ENCODE data around the gene RNF225. TPM values are rescaled to one million over a fixed set of nuclear protein-coding genes. Genes with fewer than 3 reads are reported as not detected.

Gene RNF225
- total RNA-seq, 1 donor from 2014 or later, result 0.98 TPM

DNA sequence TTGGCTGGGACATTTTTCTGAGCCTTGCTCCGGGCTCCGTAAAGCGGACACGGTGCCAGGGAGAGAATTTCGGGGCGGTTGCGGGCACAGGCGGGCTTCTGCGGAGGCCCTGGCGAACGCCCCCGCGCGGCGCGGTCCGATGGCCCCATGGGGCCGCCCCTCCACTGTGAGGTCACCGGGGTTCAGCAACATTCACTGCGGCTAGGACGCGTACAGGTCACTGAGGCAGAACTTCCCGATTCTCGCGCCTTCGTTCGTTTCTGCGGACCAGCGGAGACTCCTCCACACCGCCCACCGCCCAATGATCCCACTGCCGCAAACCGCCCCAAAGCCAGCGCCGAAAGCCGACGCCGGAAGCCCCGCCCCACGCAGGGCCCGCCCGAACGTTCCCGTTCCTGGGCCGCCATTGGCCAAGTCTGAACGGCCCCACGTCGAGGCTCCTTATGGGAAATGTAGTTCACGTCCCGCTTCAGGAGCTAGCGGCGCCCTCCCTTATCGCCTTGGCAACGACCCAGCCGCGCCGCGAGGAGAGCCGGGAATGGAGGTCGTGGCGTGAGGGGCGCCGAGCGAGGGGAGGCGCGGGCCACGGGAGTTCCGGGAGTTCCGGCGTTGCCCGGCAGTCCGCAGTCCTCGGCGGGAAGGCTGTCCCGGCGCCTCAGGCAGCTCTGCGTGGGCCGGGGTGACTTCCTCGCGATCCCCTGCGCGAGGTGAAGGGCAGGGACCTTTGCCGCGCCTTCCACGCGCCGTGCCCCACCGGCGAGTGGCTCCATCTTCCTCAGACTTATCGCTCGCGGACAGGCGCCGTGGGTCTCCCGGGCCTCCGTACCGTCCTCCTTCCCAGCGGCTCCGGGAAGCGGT, 12.9 kb downstream of the RNF225 start, which contains the start of gene ZNF584:
TSS of gene ZNF584 (plus strand) at position 498 of the 858 bp plus-strand sequence. CDS start 499 bp downstream, outside the sequence.
- no peak for TF ChIP-seq CTCF (IDR thresholded peaks at IDR 0.05)
- peak; percentile 91 to 93 for TF ChIP-seq POLR2AphosphoS5 (IDR thresholded peaks at IDR 0.05; ENCODE audit: insufficient read depth in 1 of 2, low read depth in 1 of 2)
- TF ChIP-seq POLR2A (IDR thresholded peaks at IDR 0.05), result peak in 1 of 2 donors; percentile 78
- peak within 1 kb of the TSS; percentile 63 to 84 for H3K4me3 ChIP-seq
- peaks cover 25% of the 10 kb centered on the region for H3K4me1 ChIP-seq
- H3K36me3 ChIP-seq, result no peaks in the 10 kb centered on the region
- H3K9me3 ChIP-seq, result no peaks in the 10 kb centered on the region
- no peaks in the 10 kb centered on the region for H3K27me3 ChIP-seq
- DNase-seq (ENCODE audit: extremely low spot score in 2 of 2), result no peak
- H3K27ac ChIP-seq, result peak within 1 kb of the TSS; percentile 82
- intact Hi-C loops (cut with DNase I), result no loop called here

DNA sequence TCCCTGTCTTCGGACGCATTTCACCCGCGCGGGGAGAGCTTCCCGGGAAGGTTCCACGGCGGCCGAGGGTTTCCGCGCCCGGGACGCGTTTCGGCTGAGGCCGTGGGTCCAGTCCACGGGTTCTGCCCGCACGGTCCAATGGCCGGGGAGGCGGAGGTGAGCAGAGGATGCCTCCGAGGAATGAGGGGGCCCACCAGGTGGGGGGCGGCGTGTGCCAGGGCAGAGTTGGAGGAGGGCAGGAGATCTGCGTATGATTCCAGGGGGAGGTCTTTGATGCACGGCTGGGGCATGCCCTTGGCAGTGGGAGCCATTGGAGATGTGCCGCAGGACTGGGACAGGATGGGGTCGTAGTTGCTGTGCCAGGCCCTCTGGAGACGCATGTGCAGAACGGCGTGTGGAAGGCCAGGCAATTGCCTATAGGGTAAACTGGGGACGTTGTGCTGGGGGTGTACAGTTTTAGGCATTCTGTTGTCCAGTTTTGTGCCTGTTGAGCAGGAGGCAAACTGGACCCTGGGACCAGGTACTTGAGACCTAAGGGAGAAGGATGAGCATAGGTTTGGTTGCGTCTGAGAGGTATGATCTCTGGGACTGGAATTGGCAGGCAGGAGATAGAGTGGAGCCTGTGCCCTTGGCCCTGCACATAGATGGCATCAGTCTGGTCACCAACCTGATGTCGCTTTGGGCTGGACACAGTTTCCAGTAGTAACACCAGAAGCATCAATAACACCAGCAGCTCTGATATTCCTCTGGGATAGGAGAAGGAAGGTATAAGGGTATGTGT, 13.7 kb downstream of the RNF225 start:
- intact Hi-C loops (cut with DNase I), result no loop called here
- peaks cover 25% of the 10 kb centered on the region for H3K4me1 ChIP-seq
- no peaks in the 10 kb centered on the region for H3K27me3 ChIP-seq
- TF ChIP-seq POLR2AphosphoS5 (IDR thresholded peaks at IDR 0.05; ENCODE audit: insufficient read depth in 1 of 2, low read depth in 1 of 2) (no peak), CTCF (IDR thresholded peaks at IDR 0.05) (no peak), POLR2A (IDR thresholded peaks at IDR 0.05) (no peak)
- peak overlapping the region; percentile 82 for H3K27ac ChIP-seq
- no peaks in the 10 kb centered on the region for H3K36me3 ChIP-seq
- peak overlapping the region; percentile 63 to 84 for H3K4me3 ChIP-seq
- DNase-seq (ENCODE audit: extremely low spot score in 2 of 2), result no peak
- H3K9me3 ChIP-seq, result no peaks in the 10 kb centered on the region

DNA sequence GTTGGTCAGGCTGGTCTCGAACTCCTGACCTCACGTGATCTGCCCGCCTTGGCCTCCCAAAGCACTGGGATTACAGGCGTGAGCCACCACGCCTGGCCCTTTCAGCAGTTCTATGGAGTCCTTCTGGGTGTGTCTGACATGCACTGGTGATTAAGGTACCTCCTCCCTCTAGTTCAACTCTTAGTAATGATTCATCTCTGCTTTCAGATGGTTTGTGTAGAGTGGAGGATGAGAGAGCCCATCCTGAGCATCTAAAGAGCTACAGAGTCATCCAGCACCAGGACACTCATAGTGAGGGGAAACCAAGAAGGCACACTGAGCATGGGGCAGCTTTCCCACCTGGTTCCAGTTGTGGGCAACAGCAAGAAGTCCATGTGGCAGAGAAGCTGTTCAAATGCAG, 21.1 kb downstream of the RNF225 start:
- intact Hi-C loops (cut with DNase I), result no loop called here
- Histone ChIP-seq H3K27ac (no peak overlapping the region), H3K36me3 (peaks cover 0 to 59% of the 10 kb centered on the region in 2 donors), H3K9me3 (peaks cover 6% of the 10 kb centered on the region), H3K4me1 (no peaks in the 10 kb centered on the region), H3K4me3 (no peak overlapping the region), H3K27me3 (no peaks in the 10 kb centered on the region)
- TF ChIP-seq CTCF (IDR thresholded peaks at IDR 0.05), result no peak
- TF ChIP-seq POLR2A (IDR thresholded peaks at IDR 0.05), result no peak
- no peak for TF ChIP-seq POLR2AphosphoS5 (IDR thresholded peaks at IDR 0.05; ENCODE audit: insufficient read depth in 1 of 2, low read depth in 1 of 2)
- no peak for DNase-seq (ENCODE audit: extremely low spot score in 2 of 2)

DNA sequence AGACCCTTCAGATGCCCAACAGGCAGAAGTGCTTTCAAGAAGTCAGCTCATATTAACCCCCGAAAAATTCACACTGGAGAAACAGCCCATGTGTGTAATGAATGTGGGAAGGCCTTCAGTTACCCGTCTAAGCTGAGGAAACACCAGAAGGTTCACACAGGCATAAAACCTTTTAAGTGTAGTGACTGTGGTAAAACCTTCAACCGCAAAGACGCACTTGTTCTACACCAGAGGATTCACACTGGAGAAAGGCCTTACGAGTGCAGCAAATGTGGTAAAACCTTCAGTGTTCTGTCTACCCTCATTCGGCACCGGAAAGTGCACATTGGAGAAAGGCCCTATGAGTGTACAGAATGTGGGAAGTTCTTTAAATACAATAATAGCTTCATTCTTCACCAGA, 21.6 kb downstream of the RNF225 start:
- H3K9me3 ChIP-seq, result peaks cover 6% of the 10 kb centered on the region
- intact Hi-C loops (cut with DNase I), result no loop called here

More for the DNA sequence above, 21.6 kb downstream of the RNF225 start:
- Histone ChIP-seq H3K27me3 (no peaks in the 10 kb centered on the region), H3K4me1 (no peaks in the 10 kb centered on the region), H3K4me3 (no peak overlapping the region), H3K27ac (no peak overlapping the region), H3K36me3 (peaks cover 0 to 64% of the 10 kb centered on the region in 2 donors)
- TF ChIP-seq POLR2A (IDR thresholded peaks at IDR 0.05) (no peak), POLR2AphosphoS5 (IDR thresholded peaks at IDR 0.05; ENCODE audit: insufficient read depth in 1 of 2, low read depth in 1 of 2) (no peak), CTCF (IDR thresholded peaks at IDR 0.05) (no peak)
- DNase-seq (ENCODE audit: extremely low spot score in 2 of 2), result no peak
